GM12875 (cell line): ENCODE data around the gene NEUROG3.

Source experiments
- H3K4me3 ChIP-seq: one replicate; pipeline ENCODE4 v1.5.1; 2011; ENCODE audit warnings: low read depth, low read length, control low read depth
- TF ChIP-seq, protein P1 (sequence below): IDR thresholded peaks from 2 replicates; pipeline ENCODE4 v1.5.1; 2011; ENCODE audit warnings: low read depth, mild to moderate bottlenecking, control low read depth, inconsistent platforms, low read length, moderate library complexity, borderline replicate concordance; ENCODE audit not compliant: insufficient read depth

The NEUROG3 gene

DNA sequence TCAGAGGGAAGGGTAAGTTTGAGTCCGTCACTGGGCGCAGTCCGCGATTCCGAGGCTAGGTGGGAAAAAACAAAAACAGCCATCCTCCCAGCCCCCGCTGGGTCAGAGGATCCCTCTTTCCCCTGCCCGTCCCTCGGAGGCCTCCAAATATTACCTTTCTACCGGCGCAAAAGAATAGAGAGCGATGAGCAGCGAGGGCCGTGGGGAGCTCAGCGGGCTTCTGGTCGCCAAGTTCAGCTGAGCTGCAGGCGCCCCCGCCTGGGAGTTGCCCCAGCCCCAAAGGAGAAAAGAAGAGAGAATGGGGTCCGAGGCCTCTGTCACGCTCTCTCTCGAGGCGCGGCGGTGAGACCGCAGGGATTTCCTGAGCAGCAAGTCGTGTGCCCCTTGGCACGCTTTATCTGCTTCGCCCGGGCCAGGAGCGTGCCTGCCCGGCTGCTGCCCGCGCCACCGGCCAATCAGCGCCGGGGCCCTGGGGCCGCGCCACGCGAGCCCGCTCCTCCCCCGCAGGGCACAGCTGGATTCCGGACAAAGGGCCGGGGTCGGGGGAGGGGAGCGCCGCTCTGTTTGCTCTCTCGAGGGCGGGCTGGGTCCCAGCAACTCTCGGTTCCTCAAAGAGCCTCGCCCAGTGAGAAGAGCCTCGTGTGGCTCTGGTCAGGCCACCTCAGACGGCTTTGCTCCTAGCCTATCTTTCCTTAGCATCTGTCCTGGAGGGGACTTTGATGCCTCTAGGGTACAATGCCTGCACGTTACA is at the start of gene NEUROG3:
NEUROG3 (minus strand) TSS at position 367 of the 751 bp plus-strand sequence. CDS start 379 bp downstream, outside the sequence.
- peak within 1 kb of the TSS; percentile 10 for H3K4me3 ChIP-seq
- TF ChIP-seq, protein P1, sequence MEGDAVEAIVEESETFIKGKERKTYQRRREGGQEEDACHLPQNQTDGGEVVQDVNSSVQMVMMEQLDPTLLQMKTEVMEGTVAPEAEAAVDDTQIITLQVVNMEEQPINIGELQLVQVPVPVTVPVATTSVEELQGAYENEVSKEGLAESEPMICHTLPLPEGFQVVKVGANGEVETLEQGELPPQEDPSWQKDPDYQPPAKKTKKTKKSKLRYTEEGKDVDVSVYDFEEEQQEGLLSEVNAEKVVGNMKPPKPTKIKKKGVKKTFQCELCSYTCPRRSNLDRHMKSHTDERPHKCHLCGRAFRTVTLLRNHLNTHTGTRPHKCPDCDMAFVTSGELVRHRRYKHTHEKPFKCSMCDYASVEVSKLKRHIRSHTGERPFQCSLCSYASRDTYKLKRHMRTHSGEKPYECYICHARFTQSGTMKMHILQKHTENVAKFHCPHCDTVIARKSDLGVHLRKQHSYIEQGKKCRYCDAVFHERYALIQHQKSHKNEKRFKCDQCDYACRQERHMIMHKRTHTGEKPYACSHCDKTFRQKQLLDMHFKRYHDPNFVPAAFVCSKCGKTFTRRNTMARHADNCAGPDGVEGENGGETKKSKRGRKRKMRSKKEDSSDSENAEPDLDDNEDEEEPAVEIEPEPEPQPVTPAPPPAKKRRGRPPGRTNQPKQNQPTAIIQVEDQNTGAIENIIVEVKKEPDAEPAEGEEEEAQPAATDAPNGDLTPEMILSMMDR: no peak

DNA sequence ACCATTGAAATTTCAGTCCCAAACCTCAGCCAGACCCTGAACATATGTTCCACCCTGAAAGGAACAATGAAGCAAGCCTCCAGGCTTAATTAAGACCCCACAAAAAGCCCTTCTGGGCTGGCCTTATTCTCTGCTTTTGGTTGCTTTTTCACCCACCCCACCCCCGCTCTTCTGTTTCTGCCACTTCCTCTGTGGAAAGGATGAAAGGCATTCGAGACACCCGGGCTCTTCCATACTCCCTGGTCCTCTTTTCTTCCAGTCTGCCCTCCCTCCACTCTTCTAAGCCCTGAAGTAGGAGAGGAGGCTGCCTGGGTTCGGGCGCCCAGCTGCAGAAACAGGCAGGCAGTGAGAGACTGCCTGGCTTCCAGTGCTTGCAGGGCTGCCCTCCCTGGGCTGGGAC is 47.4 kb upstream of the NEUROG3 start:
- TF ChIP-seq, protein P1: no peak
- H3K4me3 ChIP-seq: no peak overlapping the region

GRCh38 chr10:69619626-69620025 is 46.4 kb upstream of the NEUROG3 start:
- TF ChIP-seq, protein P1: no peak
- no peak overlapping the region for H3K4me3 ChIP-seq

GRCh38 chr10:69618746-69619145 is 45.5 kb upstream of the NEUROG3 start:
- TF ChIP-seq, protein P1: no peak
- H3K4me3 ChIP-seq: no peak overlapping the region

DNA sequence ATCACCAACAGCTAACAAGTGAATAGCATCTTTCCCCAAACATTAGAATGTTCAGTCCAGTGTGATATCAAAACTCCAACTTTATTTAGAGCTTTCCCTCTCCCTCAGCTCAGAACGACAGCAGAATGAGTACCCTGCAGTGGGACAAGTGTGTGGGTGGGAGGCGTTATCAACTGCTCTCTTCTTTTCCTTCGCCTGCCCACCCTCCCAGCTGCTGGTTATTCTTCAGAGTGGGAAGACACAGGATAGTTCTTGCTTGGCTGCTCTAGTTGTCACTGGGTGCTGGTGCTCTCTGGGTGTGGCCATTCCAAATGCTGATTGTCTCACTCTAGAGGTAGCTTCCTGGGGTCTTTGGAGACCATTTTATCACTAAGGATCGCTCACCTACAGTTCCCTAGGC is 43.1 kb upstream of the NEUROG3 start:
- no peak overlapping the region for H3K4me3 ChIP-seq
- TF ChIP-seq, protein P1: no peak

DNA sequence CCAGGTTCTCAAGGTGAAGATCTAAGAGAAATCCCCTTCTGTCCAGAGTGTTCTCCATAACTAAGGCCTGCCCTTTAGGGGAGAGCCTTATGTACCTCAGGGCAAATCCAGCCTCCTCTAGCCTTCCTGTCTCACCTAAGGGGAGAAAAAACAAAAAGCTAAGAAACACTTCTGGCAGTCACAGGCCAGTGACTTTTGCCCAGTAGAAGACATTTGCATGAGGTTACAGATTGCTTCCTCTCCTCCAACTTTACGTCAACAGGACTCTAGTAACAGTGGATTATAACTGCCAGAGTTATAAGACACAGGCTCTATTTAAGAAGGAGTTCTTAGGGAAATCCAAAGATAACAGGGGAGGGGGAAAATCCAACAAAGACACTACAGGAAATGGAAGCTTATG is 40.9 kb upstream of the NEUROG3 start:
- H3K4me3 ChIP-seq: no peak overlapping the region
- TF ChIP-seq, protein P1: no peak

DNA sequence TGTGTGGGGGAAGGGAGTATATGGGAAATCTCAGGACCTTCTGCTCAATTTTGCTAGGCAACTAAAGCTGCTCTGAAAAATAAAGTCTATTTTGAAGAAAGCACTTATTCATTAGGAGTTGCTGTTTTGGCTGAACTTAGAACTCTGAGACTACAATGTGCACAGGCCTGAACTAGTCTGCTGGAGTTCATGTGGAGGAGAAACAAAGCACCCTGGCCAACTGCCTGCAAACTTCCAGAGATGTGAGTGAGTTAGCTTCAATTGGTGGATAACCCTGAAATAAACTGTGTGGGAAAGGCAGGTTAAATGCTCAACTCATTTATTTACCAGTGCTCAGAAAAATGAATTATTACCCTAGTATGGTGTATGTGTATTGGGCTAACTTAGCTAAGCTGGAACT is 39.5 kb upstream of the NEUROG3 start:
- TF ChIP-seq, protein P1: no peak
- H3K4me3 ChIP-seq: no peak overlapping the region
